ENCODE measurements around the gene NRF1.
A peak's percentile ranks its signal among the peaks of the same experiment; 100 is the strongest.

Gene NRF1

DNA sequence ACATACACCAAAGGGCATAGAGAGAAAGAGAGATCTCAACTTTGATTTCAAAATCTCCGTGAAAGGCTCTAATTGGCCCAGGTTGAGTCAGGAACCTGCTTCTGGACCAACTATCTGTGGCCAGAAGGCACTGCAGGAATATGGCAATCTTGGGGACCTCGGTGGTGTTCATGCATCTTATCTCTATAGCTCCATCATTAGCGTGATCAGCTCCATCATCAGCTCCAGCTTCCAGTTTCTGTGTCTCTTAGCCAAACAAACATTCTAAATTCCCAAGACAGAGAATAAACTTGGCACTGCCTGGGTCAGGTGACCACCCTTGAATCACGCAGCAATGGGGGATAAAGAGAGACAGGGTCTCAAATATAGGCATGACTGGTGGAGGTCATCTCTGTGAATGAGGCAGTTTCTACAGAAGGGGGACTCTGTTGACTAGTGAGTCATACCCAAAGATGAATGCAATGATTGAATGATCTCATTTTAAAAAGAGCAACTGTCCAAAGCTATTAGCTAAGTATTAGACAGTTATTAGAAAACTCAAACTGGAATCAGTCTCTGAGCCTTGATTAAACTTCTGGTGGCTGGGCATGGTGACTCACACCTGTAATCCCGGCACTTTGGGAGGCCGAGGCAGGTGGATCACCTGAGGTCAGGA lies 5.4 kb upstream of the NRF1 start:
- FAIRE-seq (no peak), DNase-seq (ENCODE audit: insufficient read length, low spot score) (no peak)
- TF ChIP-seq POU2F2 (IDR thresholded peaks at IDR 0.05; ENCODE audit: low read depth, low read length) (no peak), SPI1 (IDR thresholded peaks at IDR 0.05; ENCODE audit: low read depth, low read length) (no peak), POLR2A (IDR thresholded peaks at IDR 0.05; ENCODE audit: low read depth, low read length) (no peak), POLR2AphosphoS5 (IDR thresholded peaks at IDR 0.05; ENCODE audit: low read depth, low read length) (no peak), PAX5 (IDR thresholded peaks at IDR 0.05; ENCODE audit: insufficient read depth, low read length, severe bottlenecking) (no peak), TAF1 (IDR thresholded peaks at IDR 0.05; ENCODE audit: low read depth, low read length) (no peak)

DNA sequence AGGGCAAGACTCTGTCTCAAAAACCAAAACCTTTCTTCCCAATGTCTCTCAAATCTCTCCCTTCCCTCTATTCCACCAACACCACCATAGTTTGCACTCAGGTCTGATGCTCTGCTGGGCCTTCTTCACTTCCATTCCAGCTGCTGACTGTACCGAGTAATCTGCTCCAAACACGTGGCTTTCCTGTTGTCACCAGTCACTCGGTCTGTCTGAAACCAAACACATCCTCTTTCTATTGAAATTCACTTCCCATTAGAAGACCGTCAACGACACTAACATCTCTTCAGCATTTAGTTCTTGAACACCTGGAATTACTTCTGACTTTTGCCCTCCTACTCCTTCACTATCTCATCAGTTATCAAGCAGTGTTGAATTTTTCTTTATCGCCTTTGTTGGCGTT lies 4.7 kb upstream of the NRF1 start:
- FAIRE-seq (peak; percentile 26), DNase-seq (ENCODE audit: insufficient read length, low spot score) (no peak)
- TF ChIP-seq POLR2A (IDR thresholded peaks at IDR 0.05; ENCODE audit: low read depth, low read length), result no peak
- peak; percentile 79 for TF ChIP-seq SPI1 (IDR thresholded peaks at IDR 0.05; ENCODE audit: low read depth, low read length)

DNA sequence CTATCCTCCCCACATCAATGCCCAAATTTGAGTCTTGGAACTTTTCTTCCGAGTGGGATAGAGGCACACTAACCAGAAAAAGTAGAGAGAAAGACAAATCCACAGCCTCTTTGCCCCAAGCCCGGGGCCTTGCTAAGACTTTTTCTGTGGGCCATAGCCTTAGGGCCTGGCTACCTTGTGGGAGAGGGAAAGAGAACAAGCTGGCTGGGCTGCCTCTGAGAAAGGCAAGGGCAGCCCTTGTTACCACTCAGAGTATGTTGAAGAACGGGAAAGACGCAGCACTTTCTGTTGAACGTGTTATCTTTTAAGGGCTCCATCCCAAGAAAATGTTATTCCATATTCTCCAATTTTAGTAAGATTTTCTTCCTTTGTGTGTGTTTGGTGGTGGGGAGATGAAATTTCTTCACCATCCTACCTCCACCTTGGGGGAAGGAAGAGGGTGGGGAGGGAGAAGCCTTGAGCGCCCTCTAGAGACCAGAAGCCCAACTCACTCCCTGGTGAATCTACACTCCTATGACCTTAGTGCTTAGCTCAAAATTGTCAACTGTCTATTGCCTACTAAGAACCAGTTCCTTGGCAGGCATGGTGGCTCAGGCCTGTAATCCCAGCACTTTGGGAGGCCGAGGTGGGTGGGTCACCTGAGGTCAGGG lies 3.9 kb upstream of the NRF1 start:
- FAIRE-seq (no peak), DNase-seq (ENCODE audit: insufficient read length, low spot score) (peak; percentile 30)
- TF ChIP-seq PAX5 (IDR thresholded peaks at IDR 0.05; ENCODE audit: insufficient read depth, low read length, severe bottlenecking) (no peak), POU2F2 (IDR thresholded peaks at IDR 0.05; ENCODE audit: low read depth, low read length) (no peak), POLR2AphosphoS5 (IDR thresholded peaks at IDR 0.05; ENCODE audit: low read depth, low read length) (no peak), POLR2A (IDR thresholded peaks at IDR 0.05; ENCODE audit: low read depth, low read length) (no peak), TAF1 (IDR thresholded peaks at IDR 0.05; ENCODE audit: low read depth, low read length) (no peak)

DNA sequence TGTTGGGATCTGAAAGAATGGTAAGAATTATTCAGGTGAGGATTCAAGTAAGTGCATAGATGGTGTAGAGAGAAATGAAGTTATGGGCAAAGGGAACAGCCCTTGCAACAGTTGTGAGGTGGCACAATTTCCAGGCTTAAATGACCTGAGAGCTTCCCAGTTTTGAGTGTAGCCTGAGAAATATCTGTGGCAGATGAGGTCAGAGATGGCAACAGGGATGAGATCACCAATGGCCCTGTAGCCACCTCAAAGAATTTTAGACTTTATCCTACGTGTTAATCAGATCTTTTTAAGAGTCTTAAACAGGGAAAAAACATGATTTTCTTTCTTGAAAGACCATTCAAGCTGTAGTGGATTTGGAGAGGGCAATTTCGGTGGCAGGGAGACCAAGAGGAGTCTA lies 1.9 kb upstream of the NRF1 start:
- DNase-seq (ENCODE audit: insufficient read length, low spot score) (no peak), FAIRE-seq (no peak)
- no peak for TF ChIP-seq SPI1 (IDR thresholded peaks at IDR 0.05; ENCODE audit: low read depth, low read length)
- no peak for TF ChIP-seq POLR2AphosphoS5 (IDR thresholded peaks at IDR 0.05; ENCODE audit: low read depth, low read length)
- no peak for TF ChIP-seq POLR2A (IDR thresholded peaks at IDR 0.05; ENCODE audit: low read depth, low read length)
- no peak for TF ChIP-seq POU2F2 (IDR thresholded peaks at IDR 0.05; ENCODE audit: low read depth, low read length)
- no peak for TF ChIP-seq PAX5 (IDR thresholded peaks at IDR 0.05; ENCODE audit: insufficient read depth, low read length, severe bottlenecking)
- TF ChIP-seq TAF1 (IDR thresholded peaks at IDR 0.05; ENCODE audit: low read depth, low read length), result no peak

DNA sequence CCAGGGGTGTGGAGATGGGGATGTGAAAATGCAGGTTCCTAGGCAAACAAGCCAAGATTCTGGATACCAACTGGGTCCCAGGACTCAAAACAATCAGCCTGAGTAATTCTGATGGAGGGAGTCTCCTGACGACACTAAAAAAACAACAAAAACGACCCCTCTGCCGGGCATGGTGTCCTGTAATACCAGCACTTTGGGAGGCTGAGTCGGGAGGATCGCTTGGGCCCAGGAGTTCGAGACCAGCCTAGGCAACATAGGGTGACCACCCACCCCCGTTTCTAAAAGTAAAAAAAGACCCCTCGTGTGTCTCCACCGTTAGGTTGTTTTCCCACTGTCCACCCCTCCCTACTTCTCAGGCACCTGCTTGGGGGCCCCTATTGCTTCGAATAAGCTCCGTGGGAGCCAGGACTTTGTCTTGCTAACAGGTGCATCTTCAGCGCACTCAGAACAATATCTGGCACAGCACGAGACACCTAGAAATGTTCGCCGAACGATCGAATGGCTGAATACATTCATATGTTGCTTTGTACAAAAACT lies 743 bp upstream of the NRF1 start:
- DNase-seq (ENCODE audit: insufficient read length, low spot score) (no peak), FAIRE-seq (no peak)
- TF ChIP-seq POLR2AphosphoS5 (IDR thresholded peaks at IDR 0.05; ENCODE audit: low read depth, low read length), result no peak
- TF ChIP-seq PAX5 (IDR thresholded peaks at IDR 0.05; ENCODE audit: insufficient read depth, low read length, severe bottlenecking), result no peak
- no peak for TF ChIP-seq TAF1 (IDR thresholded peaks at IDR 0.05; ENCODE audit: low read depth, low read length)
- TF ChIP-seq POU2F2 (IDR thresholded peaks at IDR 0.05; ENCODE audit: low read depth, low read length), result no peak
- no peak for TF ChIP-seq POLR2A (IDR thresholded peaks at IDR 0.05; ENCODE audit: low read depth, low read length)
- no peak for TF ChIP-seq SPI1 (IDR thresholded peaks at IDR 0.05; ENCODE audit: low read depth, low read length)

DNA sequence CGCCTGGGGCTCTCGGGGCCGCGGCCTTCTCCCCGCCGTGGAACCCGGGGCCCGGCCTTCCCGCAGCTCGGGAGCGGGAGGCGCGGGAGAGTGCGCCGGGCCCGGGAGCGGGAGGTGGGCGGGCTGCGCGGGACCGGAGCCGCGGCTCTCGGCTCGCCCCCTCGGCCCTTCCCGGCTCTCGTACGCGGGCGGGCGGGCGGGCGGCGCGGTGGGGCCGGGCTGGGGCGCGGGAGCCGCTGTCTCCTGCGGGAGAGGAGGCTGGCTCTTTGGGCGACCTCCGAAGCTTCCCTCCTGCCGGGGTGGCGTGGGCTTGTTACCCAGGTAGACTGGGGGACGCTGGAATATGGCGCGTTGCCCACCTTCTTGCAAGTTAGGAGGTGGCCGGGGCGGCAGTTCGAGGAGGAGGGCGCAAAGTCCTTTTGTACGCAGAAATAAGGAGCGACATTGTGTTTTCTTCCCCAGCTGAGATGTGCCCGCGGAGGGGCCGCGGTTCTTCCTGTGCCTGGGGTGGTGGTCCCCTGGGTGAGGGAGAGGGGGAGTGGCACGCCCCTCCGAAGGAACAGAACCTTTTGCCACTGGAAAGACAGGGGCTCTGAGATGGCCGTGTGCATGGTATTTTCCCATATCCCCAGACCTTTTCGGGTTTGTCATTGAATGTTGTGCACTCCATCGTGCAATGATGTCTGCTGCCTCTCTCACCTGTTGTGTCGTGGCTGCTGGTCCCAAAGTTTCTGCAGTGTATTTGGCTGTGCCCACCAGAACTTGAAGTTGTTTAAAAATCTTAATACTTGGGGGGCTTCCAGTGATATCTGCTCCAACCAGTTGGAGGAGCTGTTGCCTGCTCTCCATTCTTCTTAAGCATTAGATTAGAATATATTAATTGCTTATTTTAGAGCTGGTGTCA lies 844 bp downstream of the NRF1 start:
- TF ChIP-seq PAX5 (IDR thresholded peaks at IDR 0.05; ENCODE audit: insufficient read depth, low read length, severe bottlenecking) (no peak), POLR2A (IDR thresholded peaks at IDR 0.05; ENCODE audit: low read depth, low read length) (no peak), SPI1 (IDR thresholded peaks at IDR 0.05; ENCODE audit: low read depth, low read length) (no peak), TAF1 (IDR thresholded peaks at IDR 0.05; ENCODE audit: low read depth, low read length) (no peak), POU2F2 (IDR thresholded peaks at IDR 0.05; ENCODE audit: low read depth, low read length) (no peak), POLR2AphosphoS5 (IDR thresholded peaks at IDR 0.05; ENCODE audit: low read depth, low read length) (no peak)
- FAIRE-seq (no peak), DNase-seq (ENCODE audit: insufficient read length, low spot score) (no peak)

DNA sequence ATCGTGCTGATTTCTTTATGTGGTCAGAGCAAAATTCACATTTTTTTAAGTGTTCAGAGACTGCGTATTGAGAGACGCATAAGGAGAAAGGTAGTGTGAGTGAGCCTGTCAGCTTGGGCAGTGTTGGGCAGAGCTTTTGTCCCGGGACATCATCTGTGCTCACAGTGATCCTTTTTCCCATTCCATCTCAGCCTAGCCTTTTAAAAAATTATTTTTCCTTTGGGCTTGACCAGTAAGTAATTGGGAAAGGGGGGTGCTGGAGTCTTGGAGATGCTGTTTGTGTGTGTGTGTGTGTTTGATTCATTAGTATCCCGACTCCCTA lies 1.5 kb downstream of the NRF1 start:
- FAIRE-seq, result no peak
- TF ChIP-seq TAF1 (IDR thresholded peaks at IDR 0.05; ENCODE audit: low read depth, low read length) (no peak), POLR2AphosphoS5 (IDR thresholded peaks at IDR 0.05; ENCODE audit: low read depth, low read length) (no peak), SPI1 (IDR thresholded peaks at IDR 0.05; ENCODE audit: low read depth, low read length) (no peak), POU2F2 (IDR thresholded peaks at IDR 0.05; ENCODE audit: low read depth, low read length) (no peak), PAX5 (IDR thresholded peaks at IDR 0.05; ENCODE audit: insufficient read depth, low read length, severe bottlenecking) (no peak), POLR2A (IDR thresholded peaks at IDR 0.05; ENCODE audit: low read depth, low read length) (no peak)

DNA sequence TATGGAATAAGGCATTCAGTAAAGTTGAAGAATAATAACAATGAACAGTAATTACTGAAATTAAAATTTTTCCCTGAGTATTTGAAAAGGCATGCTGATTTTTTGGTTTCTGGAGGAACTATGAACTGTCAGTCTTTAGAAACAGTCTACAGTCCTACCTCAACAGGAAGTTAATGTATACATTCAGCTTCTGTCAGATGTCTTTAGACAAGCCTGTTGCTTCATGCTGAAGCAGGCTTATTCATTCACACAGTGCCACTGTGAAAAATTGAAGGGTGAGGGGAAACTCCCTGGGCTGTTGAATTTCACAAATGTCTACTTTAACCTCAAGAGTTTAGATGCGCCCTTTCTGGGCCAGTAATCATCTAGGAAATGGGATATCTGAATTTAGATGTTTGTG lies 3.5 kb downstream of the NRF1 start:
- DNase-seq (ENCODE audit: insufficient read length, low spot score) (peak; percentile 17), FAIRE-seq (peak; percentile 79)
- TF ChIP-seq POU2F2 (IDR thresholded peaks at IDR 0.05; ENCODE audit: low read depth, low read length) (no peak), PAX5 (IDR thresholded peaks at IDR 0.05; ENCODE audit: insufficient read depth, low read length, severe bottlenecking) (no peak)

More for the DNA sequence above, 1.5 kb downstream of the NRF1 start:
- no peak for DNase-seq (ENCODE audit: insufficient read length, low spot score)

DNA sequence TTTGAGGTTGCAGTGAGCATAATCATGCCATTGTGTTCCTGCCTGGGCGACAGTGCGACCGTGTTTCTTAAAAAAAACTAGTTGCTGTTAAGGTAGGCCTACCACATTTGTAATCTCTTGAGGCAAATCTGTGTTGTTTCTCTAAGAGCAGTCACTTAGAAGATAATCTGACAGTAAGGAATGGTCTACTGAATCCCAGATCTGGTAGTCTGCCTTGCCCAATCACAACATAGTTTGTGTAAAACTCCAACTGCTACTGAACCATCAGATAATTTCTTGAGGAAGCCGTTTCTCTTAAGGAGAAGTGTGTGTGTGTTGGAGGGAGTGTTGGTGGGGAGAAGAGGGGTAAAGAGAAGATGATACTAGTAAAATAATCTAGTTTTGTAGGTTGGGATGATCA lies 5.0 kb downstream of the NRF1 start:
- FAIRE-seq (no peak), DNase-seq (ENCODE audit: insufficient read length, low spot score) (no peak)
- TF ChIP-seq TAF1 (IDR thresholded peaks at IDR 0.05; ENCODE audit: low read depth, low read length), result no peak
- TF ChIP-seq POLR2AphosphoS5 (IDR thresholded peaks at IDR 0.05; ENCODE audit: low read depth, low read length), result no peak
- TF ChIP-seq PAX5 (IDR thresholded peaks at IDR 0.05; ENCODE audit: insufficient read depth, low read length, severe bottlenecking), result no peak
- no peak for TF ChIP-seq POU2F2 (IDR thresholded peaks at IDR 0.05; ENCODE audit: low read depth, low read length)
- no peak for TF ChIP-seq SPI1 (IDR thresholded peaks at IDR 0.05; ENCODE audit: low read depth, low read length)
- no peak for TF ChIP-seq POLR2A (IDR thresholded peaks at IDR 0.05; ENCODE audit: low read depth, low read length)
